HG03097 (cell line): ENCODE results near the gene RNU6-7.

Source experiments
- ATAC-seq: cut with Tn5 transposase; IDR thresholded peaks from one replicate; pipeline ENCODE4 v1.9.1; 2021; ENCODE audit not compliant: unreplicated experiment, low FRiP score

The RNU6-7 gene

GRCh38 chr14:32201816-32202490 is at the start of gene RNU6-7:
Gene RNU6-7, plus strand, starts transcription at chr14:32202045.
- ATAC-seq, result no peak

- ATAC-seq, result no peak
Measured at GRCh38 chr14:32166029-32166428, 35.8 kb upstream of the RNU6-7 start.

GRCh38 chr14:32166924-32167323 is 34.9 kb upstream of the RNU6-7 start:
- ATAC-seq, result no peak

- ATAC-seq, result no peak
Measured at GRCh38 chr14:32167907-32168306, 33.9 kb upstream of the RNU6-7 start.

- ATAC-seq, result no peak
Measured at GRCh38 chr14:32169191-32169590, 32.7 kb upstream of the RNU6-7 start.

- no peak for ATAC-seq
Measured at GRCh38 chr14:32171469-32171868, 30.4 kb upstream of the RNU6-7 start.

GRCh38 chr14:32183151-32184058 is 18.4 kb upstream of the RNU6-7 start:
- no peak for ATAC-seq

GRCh38 chr14:32185097-32185496 is 16.7 kb upstream of the RNU6-7 start:
- no peak for ATAC-seq

- no peak for ATAC-seq
Measured at GRCh38 chr14:32186248-32186647, 15.6 kb upstream of the RNU6-7 start.

- no peak for ATAC-seq
Measured at GRCh38 chr14:32189811-32190210, 12.0 kb upstream of the RNU6-7 start.

- ATAC-seq, result no peak
Measured at GRCh38 chr14:32190673-32191072, 11.2 kb upstream of the RNU6-7 start.

- ATAC-seq, result no peak
Measured at GRCh38 chr14:32192712-32193373, 9.0 kb upstream of the RNU6-7 start.

GRCh38 chr14:32193532-32193931 is 8.3 kb upstream of the RNU6-7 start:
- no peak for ATAC-seq

GRCh38 chr14:32195636-32196035 is 6.2 kb upstream of the RNU6-7 start:
- no peak for ATAC-seq

GRCh38 chr14:32197919-32198318 is 3.9 kb upstream of the RNU6-7 start:
- peak; percentile 53 for ATAC-seq

GRCh38 chr14:32200368-32201192 is 1.3 kb upstream of the RNU6-7 start:
- ATAC-seq, result peak; percentile 2

GRCh38 chr14:32201193-32201815 is 541 bp upstream of the RNU6-7 start:
- ATAC-seq, result peak; percentile 51

GRCh38 chr14:32202491-32202997 is 699 bp downstream of the RNU6-7 start:
- ATAC-seq, result no peak

- peak; percentile 69 for ATAC-seq
Measured at GRCh38 chr14:32202998-32203882, 1.4 kb downstream of the RNU6-7 start, which contains the start of gene RNU6-8. Gene RNU6-8, minus strand, starts transcription at chr14:32203269.
